Raji (cell line): ENCODE data around the gene RASSF10.

Experiments
- POLR2A ChIP-seq: IDR thresholded peaks from 2 replicates; pipeline ENCODE4 v1.6.1; 2011; ENCODE audit warnings: low read depth, low read length, control low read depth; ENCODE audit not compliant: insufficient read depth

The RASSF10 gene

GRCh38 chr11:13030857-13031256 is 21.7 kb downstream of the RASSF10 start:
- no peak for TF ChIP-seq POLR2A

- no peak for TF ChIP-seq POLR2A
Measured at GRCh38 chr11:13031349-13031748, 22.2 kb downstream of the RASSF10 start.

- no peak for TF ChIP-seq POLR2A
Measured at GRCh38 chr11:13033760-13034533, 24.8 kb downstream of the RASSF10 start.

- no peak for TF ChIP-seq POLR2A
Measured at GRCh38 chr11:13035711-13036110, 26.6 kb downstream of the RASSF10 start.

GRCh38 chr11:13036235-13036634 is 27.1 kb downstream of the RASSF10 start:
- TF ChIP-seq POLR2A: no peak

GRCh38 chr11:13038366-13038765 is 29.2 kb downstream of the RASSF10 start:
- no peak for TF ChIP-seq POLR2A

GRCh38 chr11:13039126-13039525 is 30.0 kb downstream of the RASSF10 start:
- no peak for TF ChIP-seq POLR2A

DNA sequence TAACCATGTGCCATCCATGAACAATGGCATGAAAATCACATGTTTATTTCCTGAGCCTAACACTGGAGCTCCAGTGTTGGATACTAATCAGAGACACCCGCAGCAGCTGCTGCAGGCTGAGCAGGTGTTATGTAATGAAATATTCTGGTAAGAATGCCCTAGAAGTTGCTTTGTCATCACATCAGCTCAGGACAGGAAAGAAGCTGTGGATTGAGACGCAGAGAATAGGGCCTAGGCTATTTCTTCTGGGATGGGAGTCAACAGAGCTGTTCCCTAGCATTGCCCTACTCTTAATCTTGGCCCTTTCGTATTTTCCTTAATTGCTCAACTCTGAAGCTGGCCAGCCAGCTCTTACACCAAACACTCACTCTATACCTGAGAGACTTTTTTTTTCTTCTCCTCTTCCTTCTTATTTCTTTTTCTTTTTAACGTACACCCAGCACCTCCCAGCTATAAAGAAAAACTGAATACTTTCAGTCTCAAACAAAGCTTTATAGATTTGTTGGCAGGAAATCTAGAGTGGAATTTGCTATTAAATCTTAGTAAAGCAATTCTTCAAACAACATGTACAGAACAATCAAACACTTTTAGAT is 31.9 kb downstream of the RASSF10 start:
- TF ChIP-seq POLR2A: no peak

DNA sequence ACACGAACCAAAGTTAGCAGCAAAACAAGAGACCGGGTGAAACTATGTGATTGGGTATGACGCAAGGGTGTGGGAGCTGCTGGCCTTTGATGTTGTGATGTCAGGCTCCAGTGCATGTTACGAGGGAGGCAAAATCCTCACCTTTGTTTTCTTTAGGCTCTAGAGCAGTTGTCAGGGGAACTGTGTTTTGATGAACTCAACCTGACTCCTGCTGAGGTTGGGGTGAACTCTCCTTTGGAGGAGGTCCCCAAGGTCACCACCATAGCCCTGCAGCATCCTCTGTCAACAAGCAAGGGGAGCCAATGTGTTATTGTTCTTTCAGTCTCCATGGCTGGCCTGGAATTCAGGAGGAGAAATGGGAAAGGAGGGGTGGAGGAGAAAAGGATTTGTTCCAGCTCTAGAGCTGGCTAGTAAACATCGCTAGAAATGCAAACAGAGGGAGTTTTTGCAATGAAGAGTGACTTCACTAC is 33.8 kb downstream of the RASSF10 start:
- TF ChIP-seq POLR2A: no peak

- TF ChIP-seq POLR2A: no peak
Measured at GRCh38 chr11:13043912-13044628, 35.0 kb downstream of the RASSF10 start.

- no peak for TF ChIP-seq POLR2A
Measured at GRCh38 chr11:13045734-13046133, 36.6 kb downstream of the RASSF10 start.

DNA sequence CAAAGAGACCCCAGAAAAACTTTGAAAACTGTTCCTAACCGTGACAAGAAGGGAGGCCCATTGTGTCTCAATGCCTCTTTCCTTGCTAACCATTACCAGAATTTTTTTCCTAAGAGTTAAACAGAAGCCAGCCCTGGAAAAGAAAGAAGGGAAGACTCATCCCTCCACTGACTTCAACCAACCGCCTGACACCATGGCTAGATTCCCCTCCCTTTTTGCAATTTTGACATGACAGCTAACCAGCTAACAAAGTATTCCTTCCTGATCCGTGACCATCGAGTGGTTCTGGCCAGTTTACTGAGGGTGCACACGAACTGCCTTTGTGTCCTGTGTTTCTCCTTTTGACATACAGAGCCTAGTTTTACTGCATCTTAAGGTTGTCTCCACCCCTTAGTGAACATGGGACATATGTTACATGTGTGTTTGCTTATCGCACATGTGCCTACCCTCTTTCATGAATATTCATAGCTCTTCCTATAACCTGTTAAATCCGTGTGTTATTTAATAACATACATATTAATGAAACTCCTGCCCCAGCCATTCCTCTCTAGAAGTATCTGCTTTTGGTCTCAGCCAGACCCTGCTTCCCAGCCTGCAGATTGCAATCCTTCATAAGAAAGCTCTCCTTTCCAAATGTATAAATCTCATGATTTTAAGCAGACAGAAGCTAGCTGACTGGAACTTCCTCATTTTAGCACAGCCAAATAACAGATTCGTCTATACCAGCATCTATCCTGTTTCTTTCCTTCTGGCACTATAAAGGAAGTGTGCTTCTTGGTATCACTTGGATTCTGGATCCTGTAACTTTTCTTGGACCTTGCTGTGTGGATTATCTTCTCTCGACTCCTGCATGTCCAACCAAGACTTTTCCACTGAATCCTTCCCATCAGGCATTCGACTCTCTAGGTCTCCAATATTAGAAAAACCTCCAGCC is 37.8 kb downstream of the RASSF10 start:
- no peak for TF ChIP-seq POLR2A

DNA sequence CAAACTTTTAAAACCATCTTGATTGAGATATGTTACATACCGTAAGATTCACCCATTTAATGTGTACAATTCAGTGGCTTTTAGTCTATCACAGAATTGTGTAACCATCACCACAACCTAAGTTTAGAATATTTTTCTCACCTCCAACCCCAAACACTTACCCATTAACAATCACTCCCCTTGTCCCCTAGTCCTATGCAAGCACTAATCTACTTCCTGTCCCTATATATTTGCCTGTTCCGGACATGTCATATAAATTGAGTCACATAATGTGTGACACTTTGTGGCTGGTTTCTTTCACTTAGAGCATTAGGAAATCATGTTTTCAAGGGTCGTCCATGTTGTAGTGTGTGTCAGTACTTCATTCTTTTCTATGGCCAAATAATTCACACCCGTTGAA is 38.8 kb downstream of the RASSF10 start:
- TF ChIP-seq POLR2A: no peak

DNA sequence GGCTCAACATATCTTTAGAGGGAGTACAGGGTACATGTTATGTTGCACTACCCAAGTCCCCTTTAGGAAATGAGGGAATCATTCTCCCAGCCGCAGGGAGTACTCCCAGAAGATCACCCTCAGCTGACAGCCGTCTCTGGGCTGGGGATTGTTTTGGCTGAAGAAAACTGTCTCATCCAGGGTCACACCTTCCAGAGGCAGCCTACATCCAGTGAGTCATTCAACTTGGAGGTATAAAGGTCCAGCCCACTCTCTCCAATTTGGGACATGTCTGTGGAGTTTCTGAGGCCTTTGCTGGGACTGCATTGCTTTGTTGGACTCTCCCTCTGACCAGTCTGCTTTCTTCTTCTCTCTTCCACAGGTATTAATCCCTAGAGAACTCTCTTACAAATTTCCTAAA is 42.1 kb downstream of the RASSF10 start:
- no peak for TF ChIP-seq POLR2A

GRCh38 chr11:13052130-13052571 is 43.0 kb downstream of the RASSF10 start:
- TF ChIP-seq POLR2A: no peak
